HG03175 (cell line): Measurements from ENCODE around the gene STAT6.

Source experiments
- ATAC-seq: cut with Tn5 transposase; IDR thresholded peaks from one replicate; pipeline ENCODE4 v1.9.1; 2021; ENCODE audit warnings: mild to moderate bottlenecking, moderate library complexity; ENCODE audit not compliant: unreplicated experiment

Gene STAT6

GRCh38 chr12:57051011-57051410 lies 60.2 kb downstream of the STAT6 start:
- ATAC-seq: no peak

- ATAC-seq: no peak
Observed at GRCh38 chr12:57049890-57050289, 61.3 kb downstream of the STAT6 start, which contains the start of gene MYO1A. MYO1A (minus strand) TSS chr12:57050129; CDS start chr12:57048323, 1,806 bp downstream.

GRCh38 chr12:57049119-57049446 lies 62.1 kb downstream of the STAT6 start:
- no peak for ATAC-seq

- ATAC-seq: no peak
Observed at GRCh38 chr12:57048423-57049118, 62.6 kb downstream of the STAT6 start.

- ATAC-seq: no peak
Observed at GRCh38 chr12:57047981-57048380, 63.2 kb downstream of the STAT6 start.

- ATAC-seq: no peak
Observed at GRCh38 chr12:57046947-57047890, 63.9 kb downstream of the STAT6 start.

- ATAC-seq: no peak
Observed at GRCh38 chr12:57046086-57046791, 64.9 kb downstream of the STAT6 start.
